H1 (cell line): Measurements from ENCODE around the gene SYK. TPM values are rescaled to one million over a fixed set of nuclear protein-coding genes. Genes with fewer than 3 reads are reported as not detected.

Experiments used
- CTCF ChIA-PET: fragments of 300-600 bp; sonication (Branson Sonifier 250); formaldehyde crosslinking; loops from one replicate; lab custom pipeline; 2021; ENCODE audit not compliant: partially characterized antibody; lab: Charles Lee
- POLR2A ChIA-PET: fragments of 300-600 bp; sonication (Branson Sonifier 250); formaldehyde crosslinking; loops from one replicate; lab custom pipeline; 2021; ENCODE audit warnings: inconsistent platforms; ENCODE audit not compliant: partially characterized antibody; lab: Charles Lee
- DNase-seq, 2 experiments: peaks; one replicate each; pipeline versions ENCODE4 v3.0.0 to v3.0.0-alpha.2; 2010 to 2022; ENCODE audit warnings: low spot score in 2 of 2, low read depth in 1 of 2, mixed read lengths in 1 of 2
- FAIRE-seq: peaks from 2 replicates; lab custom pipeline; 2011; peaks lifted over from hg19 to GRCh38; lab: Jason Lieb, UNC
- H2AFZ ChIP-seq: 2 replicates; pipeline ENCODE4 v1.8.1; 2012; ENCODE audit warnings: low read length, inconsistent platforms
- H2AK5ac ChIP-seq: 2 replicates; pipeline ENCODE4 v1.6.1; 2013; ENCODE audit warnings: low read depth, low read length
- H2BK120ac ChIP-seq: replicated peaks from 2 replicates; pipeline ENCODE3; 2013; ENCODE audit warnings: low read depth, low read length, inconsistent platforms
- H2BK12ac ChIP-seq: 2 replicates; pipeline ENCODE4 v1.6.1; 2013; ENCODE audit warnings: low read depth, low read length
- H2BK15ac ChIP-seq: 2 replicates; pipeline ENCODE4 v1.6.1; 2013; ENCODE audit warnings: low read length
- H2BK20ac ChIP-seq: 2 replicates; pipeline ENCODE4 v1.6.1; 2013; ENCODE audit warnings: low read length
- H2BK5ac ChIP-seq: 2 replicates; pipeline ENCODE4 v1.6.1; 2013; ENCODE audit warnings: low read depth, low read length
- H3K14ac ChIP-seq: 2 replicates; pipeline ENCODE4 v1.6.1; 2013; ENCODE audit warnings: inconsistent platforms; ENCODE audit not compliant: insufficient read length
- H3K18ac ChIP-seq: 2 replicates; pipeline ENCODE4 v1.6.1; 2013; ENCODE audit warnings: low read length; ENCODE audit errors: extremely low read depth
- H3K23ac ChIP-seq: 2 replicates; pipeline ENCODE4 v1.6.1; 2013; ENCODE audit warnings: inconsistent platforms; ENCODE audit not compliant: insufficient read length
- H3K23me2 ChIP-seq: 2 replicates; pipeline ENCODE4 v1.6.1; 2013; ENCODE audit warnings: low read depth, low read length
- H3K27ac ChIP-seq: 2 replicates; pipeline ENCODE4 v1.6.1; 2011; ENCODE audit warnings: low read depth, low read length, inconsistent platforms
- H3K27me3 ChIP-seq, 4 experiments: replicated peaks in 1 of 4; 1 replicate in 1 of 4; 2 replicates in 3 of 4; pipeline versions ENCODE4 v1.6.1 to v1.8.1; 2011 to 2013; ENCODE audit warnings: low read length in 3 of 4, mild to moderate bottlenecking in 3 of 4, inconsistent platforms in 2 of 4, mixed read lengths in 2 of 4, moderate library complexity in 1 of 4; ENCODE audit not compliant: control insufficient read depth in 3 of 4, insufficient read depth in 3 of 4; ENCODE audit errors: extremely low read depth in 1 of 4
- H3K36me3 ChIP-seq, 4 experiments: 2 replicates each; pipeline versions ENCODE4 v1.6.1 to v1.8.1; 2011 to 2013; ENCODE audit warnings: mild to moderate bottlenecking in 4 of 4, low read length in 3 of 4, moderate library complexity in 2 of 4, control low read depth in 1 of 4, inconsistent platforms in 1 of 4; ENCODE audit not compliant: insufficient read depth in 4 of 4, control insufficient read depth in 2 of 4
- H3K4ac ChIP-seq: replicated peaks from 2 replicates; pipeline ENCODE3; 2013; ENCODE audit warnings: low read length, low read depth, mixed read lengths, inconsistent platforms; ENCODE audit not compliant: insufficient read length
- H3K4me1 ChIP-seq, 4 experiments: replicated peaks in 1 of 4; 1 replicate in 1 of 4; 2 replicates in 3 of 4; pipeline versions ENCODE4 v1.6.1 to v1.8.1; 2011 to 2013; ENCODE audit warnings: low read length in 3 of 4, inconsistent platforms in 2 of 4, mixed read lengths in 1 of 4; ENCODE audit not compliant: insufficient read depth in 4 of 4, control insufficient read depth in 3 of 4
- H3K4me2 ChIP-seq, 2 experiments: 2 replicates each; pipeline versions ENCODE4 v1.6.1 to v1.8.1; 2011 to 2013; ENCODE audit warnings: low read depth in 2 of 2, low read length in 2 of 2, control low read depth in 1 of 2, inconsistent platforms in 1 of 2, mild to moderate bottlenecking in 1 of 2; ENCODE audit not compliant: insufficient read depth in 1 of 2
- H3K4me3 ChIP-seq, 4 experiments: fragments of 200-600, 300-600 bp in 1 of 4; sonication (generic), shearing (Covaris generic), sonication (Bioruptor Twin) in 1 of 4; 2 replicates each; pipeline versions ENCODE4 v1.5.1 to v1.8.1; 2011 to 2016; ENCODE audit warnings: low read length in 4 of 4, low read depth in 3 of 4, control low read depth in 2 of 4, inconsistent platforms in 2 of 4, mild to moderate bottlenecking in 2 of 4, mixed read lengths in 1 of 4, moderate library complexity in 1 of 4; ENCODE audit not compliant: insufficient read depth in 2 of 4; ENCODE audit errors: extremely low read depth in 1 of 4
- H3K56ac ChIP-seq: replicated peaks from 2 replicates; pipeline ENCODE3; 2013; ENCODE audit warnings: low read depth, mild to moderate bottlenecking, mixed read lengths, low read length, inconsistent platforms; ENCODE audit not compliant: insufficient read length
- H3K79me1 ChIP-seq: 2 replicates; pipeline ENCODE4 v1.6.1; 2013; ENCODE audit warnings: low read depth, low read length, control low read depth
- H3K79me2 ChIP-seq, 2 experiments: 2 replicates each; pipeline versions ENCODE4 v1.6.1 to v1.8.1; 2012 to 2013; ENCODE audit warnings: low read length in 2 of 2, mild to moderate bottlenecking in 2 of 2, inconsistent platforms in 1 of 2; ENCODE audit not compliant: insufficient read depth in 2 of 2, control insufficient read depth in 1 of 2
- H3K9ac ChIP-seq, 4 experiments: replicated peaks in 1 of 4; 1 replicate in 1 of 4; 2 replicates in 3 of 4; pipeline versions ENCODE4 v1.6.1 to v1.8.1; 2011 to 2013; ENCODE audit warnings: low read depth in 3 of 4, low read length in 3 of 4, control low read depth in 2 of 4, mild to moderate bottlenecking in 2 of 4, moderate library complexity in 2 of 4, inconsistent platforms in 1 of 4; ENCODE audit errors: extremely low read depth in 1 of 4
- H3K9me3 ChIP-seq, 2 experiments: 2 replicates each; pipeline versions ENCODE4 v1.6.1 to v1.8.1; 2012 to 2013; ENCODE audit warnings: mild to moderate bottlenecking in 2 of 2, moderate library complexity in 2 of 2, control low read depth in 1 of 2, inconsistent platforms in 1 of 2, low read depth in 1 of 2, low read length in 1 of 2, mixed read lengths in 1 of 2; ENCODE audit not compliant: insufficient read depth in 2 of 2
- H4K20me1 ChIP-seq, 2 experiments: replicated peaks in 1 of 2; 2 replicates each; pipeline versions ENCODE3 to v1.8.1; 2011 to 2013; ENCODE audit warnings: inconsistent platforms in 2 of 2, low read length in 2 of 2, mild to moderate bottlenecking in 1 of 2; ENCODE audit not compliant: insufficient read depth in 2 of 2, control insufficient read depth in 1 of 2
- H4K5ac ChIP-seq: 2 replicates; pipeline ENCODE4 v1.6.1; 2013; ENCODE audit warnings: low read length, low read depth, mixed read lengths, inconsistent platforms; ENCODE audit not compliant: insufficient read length
- H4K8ac ChIP-seq: 2 replicates; pipeline ENCODE4 v1.8.0; 2013; ENCODE audit warnings: mild to moderate bottlenecking, moderate library complexity, low read length, inconsistent platforms; ENCODE audit not compliant: insufficient read depth; ENCODE audit errors: extremely low read depth
- H4K91ac ChIP-seq: replicated peaks from 2 replicates; pipeline ENCODE3; 2013; ENCODE audit warnings: low read length, mixed read lengths, inconsistent platforms; ENCODE audit not compliant: insufficient read length
- CTCF ChIP-seq, 3 experiments: IDR thresholded peaks; 1 replicate in 2 of 3; 2 replicates in 1 of 3; pipeline versions ENCODE4 v1.5.1 to v1.6.1; 2011; ENCODE audit warnings: low read length in 3 of 3, mild to moderate bottlenecking in 3 of 3, inconsistent platforms in 2 of 3, low read depth in 1 of 3, moderate library complexity in 1 of 3; ENCODE audit not compliant: insufficient read depth in 1 of 3; ENCODE audit errors: control extremely low read depth in 1 of 3
- RBBP5 ChIP-seq: IDR thresholded peaks from 2 replicates; pipeline ENCODE4 v1.7.1; 2012; ENCODE audit warnings: low read depth, mild to moderate bottlenecking, inconsistent platforms, low read length, moderate library complexity, borderline replicate concordance
- TEAD4 ChIP-seq: IDR thresholded peaks from 2 replicates; pipeline ENCODE4 v1.6.1; 2012; ENCODE audit warnings: low read depth, low read length, inconsistent platforms, mixed read lengths
- WGBS, 2 experiments: shearing (Covaris generic) in 1 of 2; methylation state at CpG; one replicate each; pipeline versions ENCODE4 v1.1.6 to v1.1.7; 2013 to 2015; ENCODE audit warnings: low lambda C conversion rate in 2 of 2, mixed read lengths in 2 of 2, inconsistent platforms in 1 of 2, low coverage in 1 of 2, missing lambda C conversion rate in 1 of 2; ENCODE audit not compliant: insufficient replicate concordance in 2 of 2, insufficient coverage in 1 of 2, insufficient read length in 1 of 2; ENCODE audit errors: extremely low coverage in 1 of 2, missing lambda C conversion rate in 1 of 2; 5-methylcytosine and 5-hydroxymethylcytosine counted together
- polyA plus RNA-seq, 7 experiments: library from polyadenylated mRNA; depleted of rRNA in 3 of 7; stranded (reverse) in 5 of 7; unstranded in 2 of 7; fragments of >200 nt in 5 of 7; fragments of 200-250 nt in 2 of 7; gene quantifications; 1 replicate in 5 of 7; 2 replicates in 1 of 7; 4 replicates in 1 of 7; pipeline versions ENCODE4 v1.2.1 to v1.2.3, GENCODE V29; 2011 to 2013; ENCODE audit warnings: missing spikeins in 2 of 7, mixed read lengths in 2 of 7
- total RNA-seq: library from RNA; stranded (reverse); fragmentation: NEBNext Ultra II Directional; extraction: Animal tissue kit (Norgen Biotek cat#: 25700); gene quantifications from 2 replicates; pipeline ENCODE4 v1.2.1, GENCODE V29; 2021

The SYK gene
- total and polyA plus RNA-seq, 2 of the 8 experiments (the other 6 are each of a cell fraction or from before 2014, with no cell fraction given), result 1.5 to 4.4 TPM

GRCh38 chr9:90830051-90830450 is 28.4 kb downstream of the SYK start:
- Histone ChIP-seq H4K20me1 (no peaks in the 10 kb centered on the region), H2BK15ac (no peak overlapping the region), H3K18ac (no peak overlapping the region), H4K8ac (no peak overlapping the region), H2BK20ac (no peak overlapping the region), H3K14ac (no peak overlapping the region), H3K23ac (no peak overlapping the region), H3K4me3 (no peak overlapping the region), H2AK5ac (no peak overlapping the region), H3K9ac (no peak overlapping the region; a peak in 1 of 7 replicates), H3K27ac (no peak overlapping the region), H3K79me1 (no peaks in the 10 kb centered on the region), H3K36me3 (no peaks in the 10 kb centered on the region), H3K56ac (no peak overlapping the region), H4K5ac (no peak overlapping the region), H3K4me1 (no peaks in the 10 kb centered on the region), H3K79me2 (no peaks in the 10 kb centered on the region), H2BK5ac (no peak overlapping the region), H3K4me2 (no peak overlapping the region), H4K91ac (no peak overlapping the region), H2BK12ac (no peak overlapping the region), H2AFZ (no peak overlapping the region), H3K27me3 (no peaks in the 10 kb centered on the region; a peak in 1 of 7 replicates), H2BK120ac (no peak overlapping the region), H3K4ac (no peak overlapping the region), H3K9me3 (no peaks in the 10 kb centered on the region), H3K23me2 (no peaks in the 10 kb centered on the region)
- WGBS, 2 experiments, result 83% methylated on average over 5 of the region's 5 CpGs; no CpG with 5 or more reads in 1 of the 2 experiments
- ChIA-PET POLR2A (no interaction called here), CTCF (interaction anchor here (0.8 kb wide), 1 partner anchor 9 kb away, joined by 3 read pairs; no protein-coding TSS in a partner anchor)
- FAIRE-seq (no peak), DNase-seq (no peak)
- peak; percentile 18 to 59 (median 40) for TF ChIP-seq CTCF (IDR thresholded peaks at IDR 0.05; ENCODE audit: control extremely low read depth in 1 of 3, insufficient read depth in 1 of 3, low read depth in 1 of 3, low read length in 3 of 3)
- TF ChIP-seq TEAD4, result no peak
- TF ChIP-seq RBBP5, result no peak
